Suprapubic skin (tissue), 4 donors: ENCODE data around the gene DAP. TPM values are rescaled to one million over a fixed set of nuclear protein-coding genes. Genes with fewer than 3 reads are reported as not detected.

ENCODE experiments used
- DNase-seq, 2 donors: peaks; one replicate each; pipeline ENCODE4 v3.0.0-alpha.2; 2019; ENCODE audit warnings: low spot score in 2 of 2
- H3K27ac ChIP-seq: fragments of 200-600 bp; sonication (generic); one replicate; pipeline ENCODE4 v1.5.1; 2019
- H3K27me3 ChIP-seq: fragments of 200-600 bp; sonication (generic); one replicate; pipeline ENCODE4 v1.5.1; 2019
- H3K36me3 ChIP-seq: fragments of 200-600 bp; sonication (generic); one replicate; pipeline ENCODE4 v1.5.1; 2019
- H3K4me1 ChIP-seq: fragments of 200-600 bp; sonication (generic); one replicate; pipeline ENCODE4 v1.5.1; 2019
- H3K4me3 ChIP-seq: fragments of 200-600 bp; sonication (generic); one replicate; pipeline ENCODE4 v1.5.1; 2019; ENCODE audit warnings: mild to moderate bottlenecking
- H3K9me3 ChIP-seq: fragments of 200-600 bp; sonication (generic); one replicate; pipeline ENCODE4 v1.5.1; 2019
- EP300 ChIP-seq: sonication (generic); formaldehyde crosslinking; IDR thresholded peaks from one replicate; pipeline ENCODE4 v1.6.1; 2017; ENCODE audit warnings: antibody characterized with exemption
- POLR2A ChIP-seq, 2 donors: fragments of 450-650 bp; IDR thresholded peaks; one replicate each; pipeline ENCODE4 v1.6.1; 2017; ENCODE audit warnings: antibody characterized with exemption in 2 of 2, mild to moderate bottlenecking in 2 of 2, moderate library complexity in 2 of 2
- POLR2AphosphoS5 ChIP-seq, 3 donors: sonication (generic); formaldehyde crosslinking; IDR thresholded peaks; one replicate each; pipeline ENCODE4 v1.6.1; 2017; ENCODE audit warnings: antibody characterized with exemption in 3 of 3
- whole genome bisulfite sequencing: methylation state at CpG from one replicate; pipeline ENCODE4 v1.1.5; 2018; 5-methylcytosine and 5-hydroxymethylcytosine counted together
- total RNA-seq, 4 donors: library from RNA; depleted of rRNA; stranded (reverse); fragments of >200 nt; gene quantifications; one replicate each; pipeline ENCODE4 v1.1.0, GENCODE V29; 2016
- TF ChIP-seq, protein P1 (sequence below), 2 donors: fragments of 200-600 bp in 1 of 2; fragments of 450-650 bp in 1 of 2; sonication (generic) in 1 of 2; IDR thresholded peaks; one replicate each; pipeline ENCODE4 v1.5.1; 2016 to 2019; ENCODE audit warnings: antibody characterized with exemption in 2 of 2, mild to moderate bottlenecking in 1 of 2, moderate library complexity in 1 of 2

The DAP gene
- total RNA-seq, 4 donors from 2014 or later, result 37.8 to 71.7 (median 56.4) TPM

DNA sequence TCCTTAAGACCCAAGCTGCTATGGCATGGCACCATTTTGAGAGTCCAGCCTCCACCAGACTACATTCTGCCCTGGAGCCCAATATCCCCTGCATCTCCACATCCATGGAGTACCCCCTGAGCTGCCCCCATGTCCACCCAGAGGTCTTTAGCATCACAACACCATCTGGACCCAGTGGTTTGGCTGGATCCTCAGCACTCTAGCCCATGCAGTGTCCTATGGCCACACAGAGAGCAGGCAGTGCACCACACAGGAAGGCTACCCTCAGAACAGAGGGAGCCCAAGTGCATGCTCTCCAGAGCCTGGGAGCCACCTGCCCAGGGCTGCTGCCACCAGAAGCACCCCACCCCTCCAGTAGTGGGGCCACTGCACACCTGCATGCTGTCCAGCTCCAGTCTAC is 18.6 kb upstream of the DAP start:
- TF ChIP-seq EP300 (no peak), POLR2AphosphoS5 (IDR thresholded peaks at IDR 0.05) (no peak), POLR2A (IDR thresholded peaks at IDR 0.05) (no peak)
- TF ChIP-seq, protein P1, sequence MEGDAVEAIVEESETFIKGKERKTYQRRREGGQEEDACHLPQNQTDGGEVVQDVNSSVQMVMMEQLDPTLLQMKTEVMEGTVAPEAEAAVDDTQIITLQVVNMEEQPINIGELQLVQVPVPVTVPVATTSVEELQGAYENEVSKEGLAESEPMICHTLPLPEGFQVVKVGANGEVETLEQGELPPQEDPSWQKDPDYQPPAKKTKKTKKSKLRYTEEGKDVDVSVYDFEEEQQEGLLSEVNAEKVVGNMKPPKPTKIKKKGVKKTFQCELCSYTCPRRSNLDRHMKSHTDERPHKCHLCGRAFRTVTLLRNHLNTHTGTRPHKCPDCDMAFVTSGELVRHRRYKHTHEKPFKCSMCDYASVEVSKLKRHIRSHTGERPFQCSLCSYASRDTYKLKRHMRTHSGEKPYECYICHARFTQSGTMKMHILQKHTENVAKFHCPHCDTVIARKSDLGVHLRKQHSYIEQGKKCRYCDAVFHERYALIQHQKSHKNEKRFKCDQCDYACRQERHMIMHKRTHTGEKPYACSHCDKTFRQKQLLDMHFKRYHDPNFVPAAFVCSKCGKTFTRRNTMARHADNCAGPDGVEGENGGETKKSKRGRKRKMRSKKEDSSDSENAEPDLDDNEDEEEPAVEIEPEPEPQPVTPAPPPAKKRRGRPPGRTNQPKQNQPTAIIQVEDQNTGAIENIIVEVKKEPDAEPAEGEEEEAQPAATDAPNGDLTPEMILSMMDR (IDR thresholded peaks at IDR 0.05), result no peak
- Histone ChIP-seq H3K36me3 (no peaks in the 10 kb centered on the region), H3K4me1 (no peaks in the 10 kb centered on the region), H3K27ac (no peak overlapping the region), H3K4me3 (no peak overlapping the region), H3K9me3 (no peaks in the 10 kb centered on the region), H3K27me3 (no peaks in the 10 kb centered on the region)
- DNase-seq, result no peak

DNA sequence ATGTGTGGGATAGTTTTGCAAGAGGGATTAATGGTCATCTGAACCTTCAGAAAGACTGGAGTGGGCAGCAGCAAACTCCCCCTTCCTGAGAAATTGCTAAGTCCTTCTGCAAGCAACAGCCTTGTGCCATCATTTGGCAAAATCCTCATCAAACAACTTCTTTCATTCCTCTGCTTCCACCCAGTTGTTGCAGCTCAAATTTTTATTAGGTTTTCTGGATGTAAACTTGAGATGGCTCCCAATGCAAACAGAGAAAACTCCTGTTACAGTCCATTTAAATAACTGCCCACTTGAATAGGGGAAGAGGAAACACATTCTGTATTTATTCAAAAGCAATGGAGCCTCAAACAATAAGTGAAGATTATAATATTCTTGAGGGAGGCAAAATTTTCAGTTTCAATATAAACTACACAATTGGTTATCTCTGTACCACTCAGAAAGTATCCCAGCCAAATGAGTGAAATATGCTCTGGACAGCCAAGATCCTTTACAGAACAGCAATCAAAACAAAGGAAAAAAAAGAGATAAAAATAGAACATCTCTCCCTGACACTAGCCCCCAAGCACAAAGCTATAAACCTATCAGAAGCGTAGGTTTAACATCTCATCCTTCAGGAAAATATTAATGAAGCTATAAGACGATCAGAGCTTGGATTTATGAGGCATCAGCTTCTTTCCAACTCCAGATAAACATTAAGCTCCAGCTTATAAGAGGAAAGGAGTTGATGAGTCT is 17.3 kb upstream of the DAP start:
- no peak overlapping the region for H3K27ac ChIP-seq

DNA sequence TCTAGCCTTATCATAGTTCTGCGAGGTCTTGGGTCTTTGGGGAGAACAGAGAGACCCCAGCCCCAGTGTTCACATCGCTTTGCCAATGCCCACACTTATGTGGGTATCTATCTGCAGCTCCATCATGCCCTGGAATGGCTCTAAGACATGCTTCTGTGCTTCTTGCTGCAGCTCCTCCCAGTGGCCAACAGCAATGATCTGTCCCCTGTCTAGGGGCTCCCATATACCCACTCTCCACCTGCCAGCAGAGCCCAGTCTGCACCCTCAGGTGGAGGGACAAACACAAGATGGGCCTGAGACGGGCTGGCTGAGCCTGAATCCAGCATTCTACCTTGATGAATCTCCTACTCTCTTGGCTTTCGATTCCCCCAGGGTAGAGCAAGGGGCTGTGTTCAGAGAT is 14.6 kb upstream of the DAP start:
- no peak overlapping the region for H3K4me3 ChIP-seq
- H3K4me1 ChIP-seq, result no peaks in the 10 kb centered on the region
- no peaks in the 10 kb centered on the region for H3K27me3 ChIP-seq
- TF ChIP-seq, protein P1 (IDR thresholded peaks at IDR 0.05), result no peak
- TF ChIP-seq EP300 (no peak), POLR2A (IDR thresholded peaks at IDR 0.05) (no peak), POLR2AphosphoS5 (IDR thresholded peaks at IDR 0.05) (no peak)
- 88% methylated on average over 3 of the region's 4 CpGs for WGBS
- no peak overlapping the region for H3K27ac ChIP-seq
- no peak for DNase-seq
- H3K9me3 ChIP-seq, result no peaks in the 10 kb centered on the region
- H3K36me3 ChIP-seq, result no peaks in the 10 kb centered on the region

More for the DNA sequence above, 17.3 kb upstream of the DAP start:
- H3K27me3 ChIP-seq, result no peaks in the 10 kb centered on the region
- no peak for DNase-seq
- no peaks in the 10 kb centered on the region for H3K36me3 ChIP-seq
- H3K9me3 ChIP-seq, result no peaks in the 10 kb centered on the region
- no peak overlapping the region for H3K4me3 ChIP-seq
- TF ChIP-seq POLR2A (IDR thresholded peaks at IDR 0.05) (no peak), EP300 (no peak), POLR2AphosphoS5 (IDR thresholded peaks at IDR 0.05) (no peak)
- TF ChIP-seq, protein P1 (IDR thresholded peaks at IDR 0.05), result no peak
- no peaks in the 10 kb centered on the region for H3K4me1 ChIP-seq
- 37% methylated on average over 2 of the region's 2 CpGs for WGBS

DNA sequence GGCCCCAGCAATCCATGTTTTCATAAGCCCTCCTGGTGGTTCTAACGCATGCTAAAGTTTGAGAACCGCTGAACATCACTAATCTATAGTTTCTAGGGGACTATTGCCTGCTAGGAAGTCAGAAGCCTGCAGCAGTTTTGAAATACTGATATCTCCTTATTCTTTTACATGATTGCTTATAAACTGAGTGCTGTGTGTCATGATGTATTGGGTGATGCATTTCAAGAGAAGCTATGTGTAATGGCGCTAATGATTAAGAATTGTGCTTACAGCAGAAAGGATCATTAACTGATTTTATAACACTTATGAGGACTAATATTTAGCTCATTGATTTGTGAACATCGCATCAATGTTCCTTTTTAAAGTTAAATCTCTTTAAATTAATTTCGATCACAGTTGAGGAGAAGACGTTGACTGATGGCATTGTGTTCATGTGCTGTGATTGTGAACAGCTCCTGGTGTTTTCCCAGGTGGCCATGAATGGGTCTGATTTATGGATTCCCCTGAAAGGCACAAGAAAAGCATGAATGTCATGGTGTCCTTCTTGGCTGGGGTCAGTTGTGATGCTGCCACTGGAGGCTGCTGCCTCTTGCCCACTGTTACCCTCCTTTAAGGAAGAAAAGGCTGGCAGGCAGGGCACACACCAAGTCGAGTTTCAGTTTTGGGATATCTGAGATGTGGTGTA is 12.0 kb upstream of the DAP start:
- 86% methylated on average over 7 of the region's 7 CpGs for WGBS

More for the DNA sequence above, 12.0 kb upstream of the DAP start:
- Histone ChIP-seq H3K9me3 (no peaks in the 10 kb centered on the region), H3K27ac (no peak overlapping the region), H3K4me3 (no peak overlapping the region), H3K4me1 (no peaks in the 10 kb centered on the region), H3K27me3 (no peaks in the 10 kb centered on the region), H3K36me3 (no peaks in the 10 kb centered on the region)
- DNase-seq, result no peak
- TF ChIP-seq POLR2A (IDR thresholded peaks at IDR 0.05), result no peak
- TF ChIP-seq, protein P1 (IDR thresholded peaks at IDR 0.05), result no peak
- TF ChIP-seq EP300, result no peak
- no peak for TF ChIP-seq POLR2AphosphoS5 (IDR thresholded peaks at IDR 0.05)
